KMS-11 (cell line): Measurements from ENCODE around the gene TM9SF4.

Source experiments
- H2AFZ ChIP-seq: fragments of 200-600 bp; sonication (generic); 2 replicates; pipeline ENCODE4 v1.6.1; 2016; ENCODE audit warnings: antibody characterized with exemption, mixed run types, low read depth
- H3K27ac ChIP-seq: fragments of 200-600 bp; sonication (generic); 2 replicates; pipeline ENCODE4 v1.6.1; 2016; ENCODE audit warnings: mild to moderate bottlenecking, mixed run types
- H3K27me3 ChIP-seq: fragments of 200-600 bp; sonication (generic); 2 replicates; pipeline ENCODE4 v1.6.1; 2017; ENCODE audit warnings: mild to moderate bottlenecking, low read depth, mixed run types, moderate library complexity; ENCODE audit not compliant: insufficient read depth
- H3K36me3 ChIP-seq: fragments of 200-600 bp; sonication (generic); 2 replicates; pipeline ENCODE4 v1.6.1; 2017; ENCODE audit warnings: mild to moderate bottlenecking, mixed run types; ENCODE audit not compliant: insufficient read depth
- H3K4me1 ChIP-seq: fragments of 200-600 bp; sonication (generic); 2 replicates; pipeline ENCODE4 v1.6.1; 2016; ENCODE audit warnings: mild to moderate bottlenecking, low read depth, mixed run types; ENCODE audit not compliant: poor library complexity, severe bottlenecking
- H3K4me2 ChIP-seq: fragments of 200-600 bp; sonication (generic); 2 replicates; pipeline ENCODE4 v1.7.0; 2016; ENCODE audit warnings: mild to moderate bottlenecking, mixed run types
- H3K4me3 ChIP-seq: fragments of 200-600 bp; sonication (generic); IDR thresholded peaks from 2 replicates; pipeline ENCODE4 v1.6.1; 2017; ENCODE audit warnings: low read depth, low read length, mixed read lengths; ENCODE audit not compliant: insufficient read depth
- H3K79me2 ChIP-seq: fragments of 200-600 bp; sonication (generic); 2 replicates; pipeline ENCODE4 v1.6.1; 2016; ENCODE audit warnings: low read depth, mixed run types; ENCODE audit not compliant: insufficient read depth
- H3K9ac ChIP-seq: fragments of 200-600 bp; sonication (generic); 2 replicates; pipeline ENCODE4 v1.6.1; 2016; ENCODE audit warnings: mild to moderate bottlenecking, mixed run types
- H4K20me1 ChIP-seq: fragments of 200-600 bp; sonication (generic); 2 replicates; pipeline ENCODE4 v1.6.1; 2016; ENCODE audit warnings: mild to moderate bottlenecking, mixed run types; ENCODE audit not compliant: insufficient read depth
- TF ChIP-seq, protein P1 (sequence below): fragments of 200-600 bp; sonication (generic); conservative IDR thresholded peaks from 2 replicates; pipeline ENCODE4 v1.6.1; 2017; ENCODE audit warnings: low read depth, mild to moderate bottlenecking, antibody characterized with exemption, low read length, moderate library complexity, mixed read lengths

TM9SF4 gene

GRCh38 chr20:32158943-32159660 lies 49.6 kb downstream of the TM9SF4 start:
- no peaks in the 10 kb centered on the region for H3K27me3 ChIP-seq
- H4K20me1 ChIP-seq, result no peaks in the 10 kb centered on the region
- H3K36me3 ChIP-seq, result 0 out of 2 replicates have a peak, but pooled peaks cover 5% of the 10 kb centered on the region
- H2AFZ ChIP-seq, result no peak overlapping the region
- H3K4me1 ChIP-seq, result peaks cover 4% of the 10 kb centered on the region
- no peaks in the 10 kb centered on the region for H3K79me2 ChIP-seq
- H3K4me2 ChIP-seq, result no peak overlapping the region
- H3K9ac ChIP-seq, result no peak overlapping the region
- TF ChIP-seq, protein P1, sequence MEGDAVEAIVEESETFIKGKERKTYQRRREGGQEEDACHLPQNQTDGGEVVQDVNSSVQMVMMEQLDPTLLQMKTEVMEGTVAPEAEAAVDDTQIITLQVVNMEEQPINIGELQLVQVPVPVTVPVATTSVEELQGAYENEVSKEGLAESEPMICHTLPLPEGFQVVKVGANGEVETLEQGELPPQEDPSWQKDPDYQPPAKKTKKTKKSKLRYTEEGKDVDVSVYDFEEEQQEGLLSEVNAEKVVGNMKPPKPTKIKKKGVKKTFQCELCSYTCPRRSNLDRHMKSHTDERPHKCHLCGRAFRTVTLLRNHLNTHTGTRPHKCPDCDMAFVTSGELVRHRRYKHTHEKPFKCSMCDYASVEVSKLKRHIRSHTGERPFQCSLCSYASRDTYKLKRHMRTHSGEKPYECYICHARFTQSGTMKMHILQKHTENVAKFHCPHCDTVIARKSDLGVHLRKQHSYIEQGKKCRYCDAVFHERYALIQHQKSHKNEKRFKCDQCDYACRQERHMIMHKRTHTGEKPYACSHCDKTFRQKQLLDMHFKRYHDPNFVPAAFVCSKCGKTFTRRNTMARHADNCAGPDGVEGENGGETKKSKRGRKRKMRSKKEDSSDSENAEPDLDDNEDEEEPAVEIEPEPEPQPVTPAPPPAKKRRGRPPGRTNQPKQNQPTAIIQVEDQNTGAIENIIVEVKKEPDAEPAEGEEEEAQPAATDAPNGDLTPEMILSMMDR, result no peak
- H3K4me3 ChIP-seq, result no peak overlapping the region
- H3K27ac ChIP-seq, result no peak overlapping the region

DNA sequence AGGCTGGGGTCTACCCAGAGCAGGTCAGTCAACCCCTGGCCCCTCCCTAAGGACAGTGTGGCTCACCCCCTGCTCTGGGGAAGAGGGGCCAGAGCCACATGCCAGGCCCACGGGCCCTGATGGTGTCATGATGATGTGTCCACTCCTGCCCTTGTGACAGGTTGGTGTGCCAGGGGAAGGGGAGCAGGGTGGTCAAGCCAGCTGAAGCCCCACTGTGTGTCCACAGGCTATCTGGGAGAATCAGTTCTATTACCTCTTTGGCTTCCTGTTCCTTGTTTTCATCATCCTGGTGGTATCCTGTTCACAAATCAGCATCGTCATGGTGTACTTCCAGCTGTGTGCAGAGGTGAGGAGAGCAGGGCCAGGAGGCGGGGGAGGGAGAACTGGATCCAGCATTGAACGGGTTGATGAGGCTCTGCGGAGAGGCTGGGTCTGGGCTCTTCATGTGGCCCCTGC lies 50.3 kb downstream of the TM9SF4 start:
- Histone ChIP-seq H3K79me2 (no peaks in the 10 kb centered on the region), H3K27ac (no peak overlapping the region), H3K4me1 (no peaks in the 10 kb centered on the region), H3K27me3 (no peaks in the 10 kb centered on the region), H3K4me2 (no peak overlapping the region), H4K20me1 (no peaks in the 10 kb centered on the region), H2AFZ (no peak overlapping the region), H3K36me3 (0 out of 2 replicates have a peak, but pooled peaks cover 4% of the 10 kb centered on the region), H3K9ac (no peak overlapping the region), H3K4me3 (no peak overlapping the region)
- TF ChIP-seq, protein P1, result no peak

DNA sequence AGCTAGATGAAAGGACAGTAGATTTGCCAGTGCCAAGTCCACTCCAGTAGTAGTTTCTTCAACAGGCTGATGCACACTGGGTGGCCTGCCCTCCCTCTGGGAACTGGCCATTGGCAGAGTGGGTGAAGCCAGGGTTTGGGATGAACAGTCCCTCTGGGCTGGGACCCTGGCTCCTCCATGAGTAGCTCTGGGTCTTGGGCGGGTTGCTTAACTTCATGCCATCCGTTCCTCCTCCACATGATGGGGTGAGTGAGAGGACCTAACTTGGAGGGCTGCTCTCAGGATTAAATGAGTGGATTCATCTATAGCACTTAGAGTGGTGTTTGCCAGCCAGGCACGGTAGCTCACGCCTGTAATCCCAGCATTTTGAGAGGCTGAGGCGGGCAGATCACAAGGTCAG lies 50.8 kb downstream of the TM9SF4 start:
- no peaks in the 10 kb centered on the region for H4K20me1 ChIP-seq
- 0 out of 2 replicates have a peak, but pooled peaks cover 4% of the 10 kb centered on the region for H3K36me3 ChIP-seq
- H3K27me3 ChIP-seq, result no peaks in the 10 kb centered on the region
- H2AFZ ChIP-seq, result no peak overlapping the region
- no peaks in the 10 kb centered on the region for H3K4me1 ChIP-seq
- TF ChIP-seq, protein P1, result no peak
- no peak overlapping the region for H3K4me3 ChIP-seq
- no peak overlapping the region for H3K9ac ChIP-seq
- H3K79me2 ChIP-seq, result no peaks in the 10 kb centered on the region
- H3K27ac ChIP-seq, result no peak overlapping the region
- H3K4me2 ChIP-seq, result no peak overlapping the region

- H2AFZ ChIP-seq, result no peak overlapping the region
- H3K27me3 ChIP-seq, result no peaks in the 10 kb centered on the region
- H3K4me3 ChIP-seq, result no peak overlapping the region
- no peak overlapping the region for H3K27ac ChIP-seq
- no peaks in the 10 kb centered on the region for H4K20me1 ChIP-seq
- H3K4me1 ChIP-seq, result no peaks in the 10 kb centered on the region
- H3K36me3 ChIP-seq, result peaks cover 4% of the 10 kb centered on the region; the same call in 1 of the 2 replicates
- TF ChIP-seq, protein P1, result no peak
- no peak overlapping the region for H3K9ac ChIP-seq
- H3K4me2 ChIP-seq, result no peak overlapping the region
- no peaks in the 10 kb centered on the region for H3K79me2 ChIP-seq
Observed at GRCh38 chr20:32162351-32162750, 52.8 kb downstream of the TM9SF4 start.
